Activated CD8-positive, alpha-beta memory T cell treated with anti-CD3 and anti-CD28 coated beads, Interleukin-2, amount 50 U/mL, for 24 hours (primary cell): ENCODE data around the gene OR51G2.

Source experiments
- DNase-seq: peaks from one replicate; pipeline ENCODE4 v3.0.0-alpha.2; 2020; ENCODE audit errors: extremely low read depth

OR51G2 gene

DNA sequence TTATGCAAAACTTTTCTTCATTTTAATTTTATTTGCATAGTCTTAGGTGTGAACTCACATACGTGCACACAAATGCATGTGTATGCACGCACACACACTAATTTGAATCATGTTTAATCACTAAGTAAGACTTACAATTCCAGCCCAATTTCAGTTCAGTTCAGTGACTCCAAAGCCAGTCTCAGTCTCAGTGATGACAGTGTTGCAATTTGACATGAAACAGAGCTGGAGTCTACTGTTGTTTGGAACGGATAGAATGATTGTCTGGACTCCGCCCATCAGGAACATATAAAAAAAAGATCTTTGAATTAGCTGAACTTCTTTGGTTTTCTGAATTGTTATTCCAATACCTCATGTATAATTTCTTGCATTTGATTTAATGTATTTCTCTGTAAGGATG is 55.3 kb downstream of the OR51G2 start:
- no peak for DNase-seq
